MCF 10A (cell line): ENCODE data around the gene ANKRD27. TPM values are rescaled to one million over a fixed set of nuclear protein-coding genes. Genes with fewer than 3 reads are reported as not detected.

Source experiments
- BruUV-seq: library from RNA; stranded (reverse); fragments of 400-500 nt; replicated peaks from 2 replicates; lab custom pipeline; 2021; lab: Mats Ljungman, UMichigan
- CTCF ChIA-PET: fragments of 300-600 bp; sonication (Branson Sonifier 250); formaldehyde crosslinking; extraction: SDS; loops from one replicate; lab custom pipeline; 2021; ENCODE audit warnings: antibody characterized with exemption, inconsistent platforms; lab: Yijun Ruan, JAX
- POLR2A ChIA-PET: fragments of 300-600, 350-650 bp; sonication (Branson Sonifier 250); formaldehyde crosslinking; extraction: SDS; loops from one replicate; lab custom pipeline; 2020; ENCODE audit warnings: antibody characterized with exemption, inconsistent platforms; lab: Yijun Ruan, JAX
- DNase-seq: peaks from one replicate; pipeline ENCODE4 v3.0.0-alpha.2; 2018; ENCODE audit not compliant: unreplicated experiment
- H3K27ac Mint-ChIP-seq: one replicate; pipeline ENCODE4 v1.8.0; 2022; ENCODE audit warnings: mild to moderate bottlenecking, low read depth, mixed read lengths; ENCODE audit not compliant: unreplicated experiment
- H3K27me3 Mint-ChIP-seq: one replicate; pipeline ENCODE4 v1.8.0; 2022; ENCODE audit warnings: mixed read lengths; ENCODE audit not compliant: insufficient read depth, unreplicated experiment
- H3K36me3 Mint-ChIP-seq: one replicate; pipeline ENCODE4 v1.8.0; 2022; ENCODE audit warnings: mild to moderate bottlenecking, moderate library complexity, mixed read lengths; ENCODE audit not compliant: insufficient read depth, unreplicated experiment
- H3K4me1 Mint-ChIP-seq: one replicate; pipeline ENCODE4 v1.8.0; 2022; ENCODE audit warnings: mixed read lengths; ENCODE audit not compliant: insufficient read depth, unreplicated experiment
- H3K4me3 Mint-ChIP-seq: one replicate; pipeline ENCODE4 v1.8.0; 2022; ENCODE audit warnings: mild to moderate bottlenecking, moderate library complexity, mixed read lengths; ENCODE audit not compliant: unreplicated experiment
- H3K9me3 Mint-ChIP-seq: one replicate; pipeline ENCODE4 v1.8.0; 2022; ENCODE audit warnings: mixed read lengths; ENCODE audit not compliant: unreplicated experiment
- CTCF ChIP-seq: fragments of 200-600 bp; IDR thresholded peaks from one replicate; pipeline ENCODE4 v1.8.0; 2022; ENCODE audit warnings: antibody characterized with exemption, mild to moderate bottlenecking; ENCODE audit not compliant: unreplicated experiment
- intact Hi-C: fragments of 100-400 bp; cut with micrococcal nuclease; formaldehyde crosslinking; loops from 2 replicates; pipeline ENCODE4 v1.14.1; 2022
- total RNA-seq: library from RNA; stranded (reverse); gene quantifications from 2 replicates; pipeline ENCODE4 v1.2.3, GENCODE V29; 2022

ANKRD27 gene
- total RNA-seq, 1 experiment from 2014 or later: 30.1 TPM

GRCh38 chr19:32624410-32624809, 50.6 kb downstream of the ANKRD27 start:
- intact Hi-C loops: no loop called here
- no peaks in the 10 kb centered on the region for H3K9me3 Mint-ChIP-seq
- no peak for TF ChIP-seq CTCF
- H3K27ac Mint-ChIP-seq: no peak overlapping the region
- no peak overlapping the region for H3K4me3 Mint-ChIP-seq
- CTCF ChIA-PET: no interaction called here
- no TSS peak for BruUV-seq
- no peaks in the 10 kb centered on the region for H3K27me3 Mint-ChIP-seq
- peaks cover 5% of the 10 kb centered on the region for H3K4me1 Mint-ChIP-seq
- peaks cover 75% of the 10 kb centered on the region for H3K36me3 Mint-ChIP-seq
- POLR2A ChIA-PET: no interaction called here
- DNase-seq: peak; percentile 3

- Mint-ChIP-seq H3K36me3 (peaks cover 70% of the 10 kb centered on the region), H3K27ac (peak overlapping the region; percentile 42), H3K27me3 (no peaks in the 10 kb centered on the region), H3K4me1 (peaks cover 5% of the 10 kb centered on the region), H3K4me3 (no peak overlapping the region), H3K9me3 (no peaks in the 10 kb centered on the region)
- BruUV-seq: no TSS peak
- intact Hi-C loops: no loop called here
- DNase-seq: no peak
- ChIA-PET CTCF (interaction anchor here (0.6 to 1.1 kb wide), 2 partner anchors 354 to 1376 kb away, joined by 3 to 4 read pairs; no protein-coding TSS in a partner anchor), POLR2A (interaction anchor here (0.6 kb wide), 1 partner anchor 115 kb away, joined by 3 read pairs; no protein-coding TSS in a partner anchor)
- no peak for TF ChIP-seq CTCF
Measured at GRCh38 chr19:32622002-32622401, 53.0 kb downstream of the ANKRD27 start.

- no peaks in the 10 kb centered on the region for H3K9me3 Mint-ChIP-seq
- no peak overlapping the region for H3K4me3 Mint-ChIP-seq
- H3K4me1 Mint-ChIP-seq: peaks cover 5% of the 10 kb centered on the region
- ChIA-PET POLR2A (no interaction called here), CTCF (interaction anchor here (0.7 kb wide), 1 partner anchor 1937 kb away, joined by 3 read pairs; no protein-coding TSS in a partner anchor)
- H3K36me3 Mint-ChIP-seq: peaks cover 80% of the 10 kb centered on the region
- H3K27me3 Mint-ChIP-seq: no peaks in the 10 kb centered on the region
- no peak for TF ChIP-seq CTCF
- BruUV-seq: no TSS peak
- no peak for DNase-seq
- H3K27ac Mint-ChIP-seq: peak overlapping the region; percentile 12
- intact Hi-C loops: no loop called here
Measured at GRCh38 chr19:32619051-32619685, 55.8 kb downstream of the ANKRD27 start.

- no peaks in the 10 kb centered on the region for H3K27me3 Mint-ChIP-seq
- H3K9me3 Mint-ChIP-seq: no peaks in the 10 kb centered on the region
- TF ChIP-seq CTCF: no peak
- H3K4me1 Mint-ChIP-seq: no peaks in the 10 kb centered on the region
- no peak overlapping the region for H3K27ac Mint-ChIP-seq
- CTCF ChIA-PET: interaction anchor here (0.6 to 1.0 kb wide), 4 partner anchors 14 to 989 kb away, joined by 3 to 7 read pairs (median 4); no protein-coding TSS in a partner anchor
- H3K36me3 Mint-ChIP-seq: peaks cover 67% of the 10 kb centered on the region
- intact Hi-C loops: no loop called here
- no TSS peak for BruUV-seq
- DNase-seq: no peak
- no peak overlapping the region for H3K4me3 Mint-ChIP-seq
- POLR2A ChIA-PET: interaction anchor here (0.6 kb wide), 1 partner anchor 15 kb away, joined by 3 read pairs; no protein-coding TSS in a partner anchor
Measured at GRCh38 chr19:32615569-32615968, 59.4 kb downstream of the ANKRD27 start.
